Measurements from ENCODE around the gene GPR180.

GPR180 gene

GRCh38 chr13:94662274-94662945 lies 60.8 kb downstream of the GPR180 start:
- DNase-seq (ENCODE audit: low spot score in 2 of 2): no peak
- Mint-ChIP-seq H3K4me3 (no peak overlapping the region), H3K4me1 (no peaks in the 10 kb centered on the region), H3K27ac (ENCODE audit: low read depth) (no peak overlapping the region), H3K9me3 (no peaks in the 10 kb centered on the region), H3K36me3 (ENCODE audit: insufficient read depth) (no peaks in the 10 kb centered on the region), H3K27me3 (peaks cover 59% of the 10 kb centered on the region)
- ATAC-seq (replicated peaks; ENCODE audit: extremely low read depth, poor library complexity, severe bottlenecking): no peak

GRCh38 chr13:94664889-94665288 lies 63.2 kb downstream of the GPR180 start:
- no peaks in the 10 kb centered on the region for H3K9me3 Mint-ChIP-seq
- ATAC-seq (replicated peaks; ENCODE audit: extremely low read depth, poor library complexity, severe bottlenecking) (no peak), DNase-seq (ENCODE audit: low spot score in 2 of 2) (no peak)
- no peaks in the 10 kb centered on the region for H3K36me3 Mint-ChIP-seq (ENCODE audit: insufficient read depth)
- H3K27me3 Mint-ChIP-seq: peaks cover 64% of the 10 kb centered on the region
- no peak overlapping the region for H3K4me3 Mint-ChIP-seq
- no peak overlapping the region for H3K27ac Mint-ChIP-seq (ENCODE audit: low read depth)
- no peaks in the 10 kb centered on the region for H3K4me1 Mint-ChIP-seq

GRCh38 chr13:94666065-94666464 lies 64.4 kb downstream of the GPR180 start:
- DNase-seq (ENCODE audit: low spot score in 2 of 2) (no peak), ATAC-seq (replicated peaks; ENCODE audit: extremely low read depth, poor library complexity, severe bottlenecking) (no peak)
- H3K9me3 Mint-ChIP-seq: no peaks in the 10 kb centered on the region
- no peak overlapping the region for H3K4me3 Mint-ChIP-seq
- no peak overlapping the region for H3K27ac Mint-ChIP-seq (ENCODE audit: low read depth)
- no peaks in the 10 kb centered on the region for H3K36me3 Mint-ChIP-seq (ENCODE audit: insufficient read depth)
- H3K27me3 Mint-ChIP-seq: peaks cover 67% of the 10 kb centered on the region
- H3K4me1 Mint-ChIP-seq: no peaks in the 10 kb centered on the region

- no peak for DNase-seq (ENCODE audit: low spot score in 2 of 2)
- H3K36me3 Mint-ChIP-seq (ENCODE audit: insufficient read depth): no peaks in the 10 kb centered on the region
- no peak overlapping the region for H3K27ac Mint-ChIP-seq (ENCODE audit: low read depth)
- no peaks in the 10 kb centered on the region for H3K9me3 Mint-ChIP-seq
- H3K4me1 Mint-ChIP-seq: no peaks in the 10 kb centered on the region
- no peak overlapping the region for H3K4me3 Mint-ChIP-seq
- no peak for ATAC-seq (replicated peaks; ENCODE audit: extremely low read depth, poor library complexity, severe bottlenecking)
- peaks cover 69% of the 10 kb centered on the region for H3K27me3 Mint-ChIP-seq
Measured at GRCh38 chr13:94667190-94667589, 65.5 kb downstream of the GPR180 start.

GRCh38 chr13:94672400-94672799 lies 70.7 kb downstream of the GPR180 start:
- peaks cover 39% of the 10 kb centered on the region for H3K27me3 Mint-ChIP-seq
- no peaks in the 10 kb centered on the region for H3K9me3 Mint-ChIP-seq
- DNase-seq (ENCODE audit: low spot score in 2 of 2) (no peak), ATAC-seq (replicated peaks; ENCODE audit: extremely low read depth, poor library complexity, severe bottlenecking) (no peak)
- no peak overlapping the region for H3K4me3 Mint-ChIP-seq
- H3K36me3 Mint-ChIP-seq (ENCODE audit: insufficient read depth): no peaks in the 10 kb centered on the region
- no peaks in the 10 kb centered on the region for H3K4me1 Mint-ChIP-seq
- no peak overlapping the region for H3K27ac Mint-ChIP-seq (ENCODE audit: low read depth)

GRCh38 chr13:94673851-94674250 lies 72.2 kb downstream of the GPR180 start:
- Mint-ChIP-seq H3K27me3 (peaks cover 44% of the 10 kb centered on the region), H3K4me3 (no peak overlapping the region), H3K27ac (ENCODE audit: low read depth) (no peak overlapping the region), H3K9me3 (no peaks in the 10 kb centered on the region), H3K4me1 (no peaks in the 10 kb centered on the region), H3K36me3 (ENCODE audit: insufficient read depth) (no peaks in the 10 kb centered on the region)
- no peak for DNase-seq (ENCODE audit: low spot score in 2 of 2)
- no peak for ATAC-seq (replicated peaks; ENCODE audit: extremely low read depth, poor library complexity, severe bottlenecking)

GRCh38 chr13:94674609-94675348 lies 73.1 kb downstream of the GPR180 start:
- Mint-ChIP-seq H3K4me3 (no peak overlapping the region), H3K27ac (ENCODE audit: low read depth) (no peak overlapping the region), H3K9me3 (no peaks in the 10 kb centered on the region), H3K27me3 (peaks cover 44% of the 10 kb centered on the region), H3K4me1 (no peaks in the 10 kb centered on the region), H3K36me3 (ENCODE audit: insufficient read depth) (no peaks in the 10 kb centered on the region)
- no peak for DNase-seq (ENCODE audit: low spot score in 2 of 2)
- ATAC-seq (replicated peaks; ENCODE audit: extremely low read depth, poor library complexity, severe bottlenecking): no peak

- no peak for ATAC-seq (replicated peaks; ENCODE audit: extremely low read depth, poor library complexity, severe bottlenecking)
- peaks cover 47% of the 10 kb centered on the region for H3K27me3 Mint-ChIP-seq
- no peak overlapping the region for H3K27ac Mint-ChIP-seq (ENCODE audit: low read depth)
- H3K9me3 Mint-ChIP-seq: no peaks in the 10 kb centered on the region
- H3K4me3 Mint-ChIP-seq: no peak overlapping the region
- peaks cover 2% of the 10 kb centered on the region for H3K36me3 Mint-ChIP-seq (ENCODE audit: insufficient read depth)
- no peaks in the 10 kb centered on the region for H3K4me1 Mint-ChIP-seq
- no peak for DNase-seq (ENCODE audit: low spot score in 2 of 2)
Measured at GRCh38 chr13:94677799-94678198, 76.1 kb downstream of the GPR180 start.

- H3K4me1 Mint-ChIP-seq: no peaks in the 10 kb centered on the region
- no peaks in the 10 kb centered on the region for H3K9me3 Mint-ChIP-seq
- DNase-seq (ENCODE audit: low spot score in 2 of 2) (no peak), ATAC-seq (replicated peaks; ENCODE audit: extremely low read depth, poor library complexity, severe bottlenecking) (no peak)
- peaks cover 56% of the 10 kb centered on the region for H3K27me3 Mint-ChIP-seq
- H3K36me3 Mint-ChIP-seq (ENCODE audit: insufficient read depth): peaks cover 2% of the 10 kb centered on the region
- H3K27ac Mint-ChIP-seq (ENCODE audit: low read depth): no peak overlapping the region
- no peak overlapping the region for H3K4me3 Mint-ChIP-seq
Measured at GRCh38 chr13:94678845-94679244, 77.2 kb downstream of the GPR180 start.

GRCh38 chr13:94679614-94680013 lies 78.0 kb downstream of the GPR180 start:
- no peaks in the 10 kb centered on the region for H3K9me3 Mint-ChIP-seq
- peaks cover 2% of the 10 kb centered on the region for H3K36me3 Mint-ChIP-seq (ENCODE audit: insufficient read depth)
- H3K27me3 Mint-ChIP-seq: peaks cover 56% of the 10 kb centered on the region
- no peaks in the 10 kb centered on the region for H3K4me1 Mint-ChIP-seq
- H3K4me3 Mint-ChIP-seq: no peak overlapping the region
- DNase-seq (ENCODE audit: low spot score in 2 of 2) (no peak), ATAC-seq (replicated peaks; ENCODE audit: extremely low read depth, poor library complexity, severe bottlenecking) (no peak)
- H3K27ac Mint-ChIP-seq (ENCODE audit: low read depth): no peak overlapping the region

- Mint-ChIP-seq H3K9me3 (no peaks in the 10 kb centered on the region), H3K36me3 (ENCODE audit: insufficient read depth) (peaks cover 2% of the 10 kb centered on the region), H3K27ac (ENCODE audit: low read depth) (no peak overlapping the region), H3K4me1 (no peaks in the 10 kb centered on the region), H3K4me3 (no peak overlapping the region), H3K27me3 (peaks cover 46% of the 10 kb centered on the region)
- no peak for ATAC-seq (replicated peaks; ENCODE audit: extremely low read depth, poor library complexity, severe bottlenecking)
- no peak for DNase-seq (ENCODE audit: low spot score in 2 of 2)
Measured at GRCh38 chr13:94682229-94682628, 80.6 kb downstream of the GPR180 start.

GRCh38 chr13:94683409-94683808 lies 81.8 kb downstream of the GPR180 start:
- no peak for DNase-seq (ENCODE audit: low spot score in 2 of 2)
- no peaks in the 10 kb centered on the region for H3K4me1 Mint-ChIP-seq
- no peak for ATAC-seq (replicated peaks; ENCODE audit: extremely low read depth, poor library complexity, severe bottlenecking)
- H3K9me3 Mint-ChIP-seq: no peaks in the 10 kb centered on the region
- no peak overlapping the region for H3K4me3 Mint-ChIP-seq
- H3K27ac Mint-ChIP-seq (ENCODE audit: low read depth): no peak overlapping the region
- peaks cover 2% of the 10 kb centered on the region for H3K36me3 Mint-ChIP-seq (ENCODE audit: insufficient read depth)
- H3K27me3 Mint-ChIP-seq: peaks cover 35% of the 10 kb centered on the region
